H1 (cell line): ENCODE data around the gene ISL2. TPM values are rescaled to one million over a fixed set of nuclear protein-coding genes. Genes with fewer than 3 reads are reported as not detected.

Experiments
- CTCF ChIA-PET: fragments of 300-600 bp; sonication (Branson Sonifier 250); formaldehyde crosslinking; loops from one replicate; lab custom pipeline; 2021; ENCODE audit not compliant: partially characterized antibody; lab: Charles Lee
- POLR2A ChIA-PET: fragments of 300-600 bp; sonication (Branson Sonifier 250); formaldehyde crosslinking; loops from one replicate; lab custom pipeline; 2021; ENCODE audit warnings: inconsistent platforms; ENCODE audit not compliant: partially characterized antibody; lab: Charles Lee
- DNase-seq, 2 experiments: peaks; one replicate each; pipeline versions ENCODE4 v3.0.0 to v3.0.0-alpha.2; 2010 to 2022; ENCODE audit warnings: low spot score in 2 of 2, low read depth in 1 of 2, mixed read lengths in 1 of 2
- FAIRE-seq: peaks from 2 replicates; lab custom pipeline; 2011; peaks lifted over from hg19 to GRCh38; lab: Jason Lieb, UNC
- H2AFZ ChIP-seq: 2 replicates; pipeline ENCODE4 v1.8.1; 2012; ENCODE audit warnings: low read length, inconsistent platforms
- H2AK5ac ChIP-seq: 2 replicates; pipeline ENCODE4 v1.6.1; 2013; ENCODE audit warnings: low read depth, low read length
- H2BK120ac ChIP-seq: replicated peaks from 2 replicates; pipeline ENCODE3; 2013; ENCODE audit warnings: low read depth, low read length, inconsistent platforms
- H2BK12ac ChIP-seq: 2 replicates; pipeline ENCODE4 v1.6.1; 2013; ENCODE audit warnings: low read depth, low read length
- H2BK15ac ChIP-seq: 2 replicates; pipeline ENCODE4 v1.6.1; 2013; ENCODE audit warnings: low read length
- H2BK20ac ChIP-seq: 2 replicates; pipeline ENCODE4 v1.6.1; 2013; ENCODE audit warnings: low read length
- H2BK5ac ChIP-seq: 2 replicates; pipeline ENCODE4 v1.6.1; 2013; ENCODE audit warnings: low read depth, low read length
- H3K14ac ChIP-seq: 2 replicates; pipeline ENCODE4 v1.6.1; 2013; ENCODE audit warnings: inconsistent platforms; ENCODE audit not compliant: insufficient read length
- H3K18ac ChIP-seq: 2 replicates; pipeline ENCODE4 v1.6.1; 2013; ENCODE audit warnings: low read length; ENCODE audit errors: extremely low read depth
- H3K23ac ChIP-seq: 2 replicates; pipeline ENCODE4 v1.6.1; 2013; ENCODE audit warnings: inconsistent platforms; ENCODE audit not compliant: insufficient read length
- H3K23me2 ChIP-seq: 2 replicates; pipeline ENCODE4 v1.6.1; 2013; ENCODE audit warnings: low read depth, low read length
- H3K27ac ChIP-seq: 2 replicates; pipeline ENCODE4 v1.6.1; 2011; ENCODE audit warnings: low read depth, low read length, inconsistent platforms
- H3K27me3 ChIP-seq, 4 experiments: replicated peaks in 1 of 4; 1 replicate in 1 of 4; 2 replicates in 3 of 4; pipeline versions ENCODE4 v1.6.1 to v1.8.1; 2011 to 2013; ENCODE audit warnings: low read length in 3 of 4, mild to moderate bottlenecking in 3 of 4, inconsistent platforms in 2 of 4, mixed read lengths in 2 of 4, moderate library complexity in 1 of 4; ENCODE audit not compliant: control insufficient read depth in 3 of 4, insufficient read depth in 3 of 4; ENCODE audit errors: extremely low read depth in 1 of 4
- H3K36me3 ChIP-seq, 4 experiments: 2 replicates each; pipeline versions ENCODE4 v1.6.1 to v1.8.1; 2011 to 2013; ENCODE audit warnings: mild to moderate bottlenecking in 4 of 4, low read length in 3 of 4, moderate library complexity in 2 of 4, control low read depth in 1 of 4, inconsistent platforms in 1 of 4; ENCODE audit not compliant: insufficient read depth in 4 of 4, control insufficient read depth in 2 of 4
- H3K4ac ChIP-seq: replicated peaks from 2 replicates; pipeline ENCODE3; 2013; ENCODE audit warnings: low read length, low read depth, mixed read lengths, inconsistent platforms; ENCODE audit not compliant: insufficient read length
- H3K4me1 ChIP-seq, 4 experiments: replicated peaks in 1 of 4; 1 replicate in 1 of 4; 2 replicates in 3 of 4; pipeline versions ENCODE4 v1.6.1 to v1.8.1; 2011 to 2013; ENCODE audit warnings: low read length in 3 of 4, inconsistent platforms in 2 of 4, mixed read lengths in 1 of 4; ENCODE audit not compliant: insufficient read depth in 4 of 4, control insufficient read depth in 3 of 4
- H3K4me2 ChIP-seq, 2 experiments: 2 replicates each; pipeline versions ENCODE4 v1.6.1 to v1.8.1; 2011 to 2013; ENCODE audit warnings: low read depth in 2 of 2, low read length in 2 of 2, control low read depth in 1 of 2, inconsistent platforms in 1 of 2, mild to moderate bottlenecking in 1 of 2; ENCODE audit not compliant: insufficient read depth in 1 of 2
- H3K4me3 ChIP-seq, 4 experiments: fragments of 200-600, 300-600 bp in 1 of 4; sonication (generic), shearing (Covaris generic), sonication (Bioruptor Twin) in 1 of 4; 2 replicates each; pipeline versions ENCODE4 v1.5.1 to v1.8.1; 2011 to 2016; ENCODE audit warnings: low read length in 4 of 4, low read depth in 3 of 4, control low read depth in 2 of 4, inconsistent platforms in 2 of 4, mild to moderate bottlenecking in 2 of 4, mixed read lengths in 1 of 4, moderate library complexity in 1 of 4; ENCODE audit not compliant: insufficient read depth in 2 of 4; ENCODE audit errors: extremely low read depth in 1 of 4
- H3K56ac ChIP-seq: replicated peaks from 2 replicates; pipeline ENCODE3; 2013; ENCODE audit warnings: low read depth, mild to moderate bottlenecking, mixed read lengths, low read length, inconsistent platforms; ENCODE audit not compliant: insufficient read length
- H3K79me1 ChIP-seq: 2 replicates; pipeline ENCODE4 v1.6.1; 2013; ENCODE audit warnings: low read depth, low read length, control low read depth
- H3K79me2 ChIP-seq, 2 experiments: 2 replicates each; pipeline versions ENCODE4 v1.6.1 to v1.8.1; 2012 to 2013; ENCODE audit warnings: low read length in 2 of 2, mild to moderate bottlenecking in 2 of 2, inconsistent platforms in 1 of 2; ENCODE audit not compliant: insufficient read depth in 2 of 2, control insufficient read depth in 1 of 2
- H3K9ac ChIP-seq, 4 experiments: replicated peaks in 1 of 4; 1 replicate in 1 of 4; 2 replicates in 3 of 4; pipeline versions ENCODE4 v1.6.1 to v1.8.1; 2011 to 2013; ENCODE audit warnings: low read depth in 3 of 4, low read length in 3 of 4, control low read depth in 2 of 4, mild to moderate bottlenecking in 2 of 4, moderate library complexity in 2 of 4, inconsistent platforms in 1 of 4; ENCODE audit errors: extremely low read depth in 1 of 4
- H3K9me3 ChIP-seq, 2 experiments: 2 replicates each; pipeline versions ENCODE4 v1.6.1 to v1.8.1; 2012 to 2013; ENCODE audit warnings: mild to moderate bottlenecking in 2 of 2, moderate library complexity in 2 of 2, control low read depth in 1 of 2, inconsistent platforms in 1 of 2, low read depth in 1 of 2, low read length in 1 of 2, mixed read lengths in 1 of 2; ENCODE audit not compliant: insufficient read depth in 2 of 2
- H4K20me1 ChIP-seq, 2 experiments: replicated peaks in 1 of 2; 2 replicates each; pipeline versions ENCODE3 to v1.8.1; 2011 to 2013; ENCODE audit warnings: inconsistent platforms in 2 of 2, low read length in 2 of 2, mild to moderate bottlenecking in 1 of 2; ENCODE audit not compliant: insufficient read depth in 2 of 2, control insufficient read depth in 1 of 2
- H4K5ac ChIP-seq: 2 replicates; pipeline ENCODE4 v1.6.1; 2013; ENCODE audit warnings: low read length, low read depth, mixed read lengths, inconsistent platforms; ENCODE audit not compliant: insufficient read length
- H4K8ac ChIP-seq: 2 replicates; pipeline ENCODE4 v1.8.0; 2013; ENCODE audit warnings: mild to moderate bottlenecking, moderate library complexity, low read length, inconsistent platforms; ENCODE audit not compliant: insufficient read depth; ENCODE audit errors: extremely low read depth
- H4K91ac ChIP-seq: replicated peaks from 2 replicates; pipeline ENCODE3; 2013; ENCODE audit warnings: low read length, mixed read lengths, inconsistent platforms; ENCODE audit not compliant: insufficient read length
- BRCA1 ChIP-seq: IDR thresholded peaks from 2 replicates; pipeline ENCODE4 v1.6.1; 2012; ENCODE audit warnings: low read depth, low read length, improper control_type of control experiment
- CBX8 ChIP-seq: fragments of 300-800, 300-1000 bp; sonication (generic); IDR thresholded peaks from 2 replicates; pipeline ENCODE4 v1.7.1; 2016; ENCODE audit warnings: low read depth, low read length, borderline replicate concordance
- whole genome bisulfite sequencing, 2 experiments: shearing (Covaris generic) in 1 of 2; methylation state at CpG; one replicate each; pipeline versions ENCODE4 v1.1.6 to v1.1.7; 2013 to 2015; ENCODE audit warnings: low lambda C conversion rate in 2 of 2, mixed read lengths in 2 of 2, inconsistent platforms in 1 of 2, low coverage in 1 of 2, missing lambda C conversion rate in 1 of 2; ENCODE audit not compliant: insufficient replicate concordance in 2 of 2, insufficient coverage in 1 of 2, insufficient read length in 1 of 2; ENCODE audit errors: extremely low coverage in 1 of 2, missing lambda C conversion rate in 1 of 2; 5-methylcytosine and 5-hydroxymethylcytosine counted together
- polyA plus RNA-seq, 7 experiments: library from polyadenylated mRNA; depleted of rRNA in 3 of 7; stranded (reverse) in 5 of 7; unstranded in 2 of 7; fragments of >200 nt in 5 of 7; fragments of 200-250 nt in 2 of 7; gene quantifications; 1 replicate in 5 of 7; 2 replicates in 1 of 7; 4 replicates in 1 of 7; pipeline versions ENCODE4 v1.2.1 to v1.2.3, GENCODE V29; 2011 to 2013; ENCODE audit warnings: missing spikeins in 2 of 7, mixed read lengths in 2 of 7
- total RNA-seq: library from RNA; stranded (reverse); fragmentation: NEBNext Ultra II Directional; extraction: Animal tissue kit (Norgen Biotek cat#: 25700); gene quantifications from 2 replicates; pipeline ENCODE4 v1.2.1, GENCODE V29; 2021

Gene ISL2
- total and polyA plus RNA-seq, 2 of the 8 experiments (the other 6 are each of a cell fraction or from before 2014, with no cell fraction given) = 0.32 to 0.99 TPM

- Histone ChIP-seq H2BK15ac (no peak overlapping the region), H4K20me1 (no peaks in the 10 kb centered on the region), H3K9me3 (no peaks in the 10 kb centered on the region), H3K79me1 (no peaks in the 10 kb centered on the region), H3K4me3 (no peak overlapping the region), H4K8ac (no peak overlapping the region), H2BK12ac (no peak overlapping the region), H3K27me3 (peaks cover 0 to 2% (median 0%) of the 10 kb centered on the region in 4 experiments; a peak in 1 of 7 replicates), H3K14ac (no peak overlapping the region), H3K56ac (no peak overlapping the region), H3K36me3 (no peaks in the 10 kb centered on the region), H2BK5ac (no peak overlapping the region), H2BK120ac (no peak overlapping the region), H2AK5ac (no peak overlapping the region), H3K23ac (no peak overlapping the region), H3K4me1 (no peaks in the 10 kb centered on the region), H3K79me2 (no peaks in the 10 kb centered on the region), H3K9ac (no peak overlapping the region), H4K5ac (no peak overlapping the region), H2AFZ (no peak overlapping the region), H3K4me2 (no peak overlapping the region), H2BK20ac (no peak overlapping the region), H4K91ac (no peak overlapping the region), H3K4ac (no peak overlapping the region), H3K27ac (no peak overlapping the region), H3K23me2 (no peaks in the 10 kb centered on the region; the same call in 1 of the 2 replicates), H3K18ac (no peak overlapping the region)
- ChIA-PET POLR2A (interaction anchor here (1.3 kb wide), 1 partner anchor 19 kb away, joined by 3 read pairs; no protein-coding TSS in a partner anchor), CTCF (interaction anchor here (0.7 to 0.9 kb wide), 2 partner anchors 511 to 673 kb away, joined by 3 to 4 read pairs; no protein-coding TSS in a partner anchor)
- DNase-seq (no peak), FAIRE-seq (no peak)
- no peak for TF ChIP-seq CBX8
- TF ChIP-seq BRCA1 = no peak
- 92% methylated on average over 3 of the region's 3 CpGs; no CpG with 5 or more reads in 1 of the 2 experiments for WGBS, 2 experiments
Observed at GRCh38 chr15:76354823-76355440, 18.4 kb downstream of the ISL2 start.
